K562 (cell line): ENCODE results near the gene NUP210. TPM values are rescaled to one million over a fixed set of nuclear protein-coding genes. Genes with fewer than 3 reads are reported as not detected.

ENCODE experiments used
- ATAC-seq: fragments of 200-7000 bp; cut with Tn5 transposase; 3 replicates; pipeline ENCODE4 v1.9.1; 2020; ENCODE audit warnings: moderate library complexity
- BruUV-seq: library from RNA; stranded (reverse); fragments of 400-500 nt; replicated peaks from 2 replicates; lab custom pipeline; 2021; lab: Mats Ljungman, UMichigan
- CTCF ChIA-PET: fragments of 300-600 bp; formaldehyde crosslinking; extraction: SDS; loops from one replicate; lab custom pipeline; 2021; ENCODE audit warnings: low intra/inter-chr PET ratio; lab: Yijun Ruan, JAX
- POLR2A ChIA-PET: fragments of 300-600, 350-650 bp; sonication (Branson Sonifier 250); formaldehyde crosslinking; extraction: SDS; loops from one replicate; lab custom pipeline; 2021; ENCODE audit warnings: antibody characterized with exemption, inconsistent platforms; lab: Yijun Ruan, JAX
- DNase-seq, 4 experiments: peaks; one replicate each; pipeline versions ENCODE4 v3.0.0 to v3.0.0-alpha.2; 2011 to 2018; ENCODE audit warnings: low spot score in 3 of 4, mixed read lengths in 3 of 4; ENCODE audit errors: extremely low read depth in 1 of 4
- FAIRE-seq: peaks from 2 replicates; lab custom pipeline; 2011; peaks lifted over from hg19 to GRCh38; lab: Jason Lieb, UNC
- H2AFZ ChIP-seq: 2 replicates; pipeline ENCODE4 v1.6.0; 2011; ENCODE audit warnings: low read depth, low read length, control low read depth, inconsistent platforms
- H3K27ac ChIP-seq: fragments of 200-600 bp; 3 replicates; pipeline ENCODE4 v1.8.0; 2011; ENCODE audit warnings: low read depth, mild to moderate bottlenecking, control low read depth, inconsistent platforms, low read length, moderate library complexity, mixed read lengths; ENCODE audit errors: extremely low read depth
- H3K27me3 ChIP-seq, 2 experiments: fragments of 300-600 bp in 1 of 2; 2 replicates in 1 of 2; 3 replicates in 1 of 2; pipeline versions ENCODE4 v1.6.0 to v1.8.0; 2011; ENCODE audit warnings: inconsistent platforms in 2 of 2, low read length in 2 of 2, mild to moderate bottlenecking in 1 of 2, mixed read lengths in 1 of 2, moderate library complexity in 1 of 2; ENCODE audit not compliant: control insufficient read depth in 2 of 2, insufficient read depth in 2 of 2
- H3K36me3 ChIP-seq: fragments of 300-600 bp; 3 replicates; pipeline ENCODE4 v1.8.0; 2011; ENCODE audit warnings: mild to moderate bottlenecking, low read length, inconsistent platforms; ENCODE audit not compliant: control insufficient read depth, insufficient read depth
- H3K4me1 ChIP-seq, 2 experiments: fragments of 200-600 bp in 1 of 2; replicated peaks in 1 of 2; 2 replicates in 1 of 2; 3 replicates in 1 of 2; pipeline versions ENCODE4 v1.5.1 to v1.8.0; 2011; ENCODE audit warnings: inconsistent platforms in 2 of 2, low read length in 2 of 2, mild to moderate bottlenecking in 1 of 2, mixed read lengths in 1 of 2, moderate library complexity in 1 of 2; ENCODE audit not compliant: control insufficient read depth in 2 of 2, insufficient read depth in 2 of 2
- H3K4me2 ChIP-seq: 2 replicates; pipeline ENCODE4 v1.6.1; 2011; ENCODE audit warnings: low read length, control low read depth, inconsistent platforms, mixed read lengths; ENCODE audit not compliant: insufficient read depth
- H3K4me3 ChIP-seq: fragments of 200-600 bp; sonication (generic), shearing (Covaris generic); 2 replicates; pipeline ENCODE4 v1.5.1; 2016; ENCODE audit warnings: control low read depth, inconsistent platforms
- H3K79me2 ChIP-seq: fragments of 200-600 bp; 3 replicates; pipeline ENCODE4 v1.8.0; 2011; ENCODE audit warnings: low read length, inconsistent platforms; ENCODE audit not compliant: control insufficient read depth, insufficient read depth
- H3K9ac ChIP-seq, 2 experiments: 2 replicates each; pipeline versions ENCODE4 v1.6.0 to v1.6.1; 2011; ENCODE audit warnings: low read depth in 2 of 2, low read length in 2 of 2, control low read depth in 1 of 2, inconsistent platforms in 1 of 2, mild to moderate bottlenecking in 1 of 2, mixed read lengths in 1 of 2; ENCODE audit not compliant: insufficient read depth in 1 of 2
- H3K9me1 ChIP-seq: one replicate; pipeline ENCODE4 v1.6.0; 2011; ENCODE audit warnings: inconsistent platforms, mild to moderate bottlenecking, low read length, moderate library complexity; ENCODE audit not compliant: control insufficient read depth, insufficient read depth
- H3K9me3 ChIP-seq: replicated peaks from 2 replicates; pipeline ENCODE4 v1.5.1; 2011; ENCODE audit warnings: low read depth, low read length, inconsistent platforms; ENCODE audit not compliant: control insufficient read depth, insufficient read depth
- H4K20me1 ChIP-seq: replicated peaks from 2 replicates; pipeline ENCODE4 v1.6.1; 2011; ENCODE audit warnings: low read length, inconsistent platforms, mixed read lengths; ENCODE audit not compliant: control insufficient read depth, insufficient read depth
- ADNP ChIP-seq: fragments of 200-800 bp; sonication (Bioruptor generic); IDR thresholded peaks from 2 replicates; pipeline ENCODE4 v1.6.1; 2016; ENCODE audit warnings: missing genetic modification characterization, missing compliant biosample characterization
- BCOR ChIP-seq: fragments of 450-650 bp; IDR thresholded peaks from 2 replicates; pipeline ENCODE4 v1.6.1; 2016
- CHD4 ChIP-seq: fragments of 200-600 bp; sonication (generic); IDR thresholded peaks from 3 replicates; pipeline ENCODE4 v1.6.1; 2012; ENCODE audit warnings: low read depth, mild to moderate bottlenecking, mixed read lengths, low read length, inconsistent platforms; ENCODE audit not compliant: insufficient read depth, insufficient replicate concordance, poor library complexity, severe bottlenecking
- FOXM1 ChIP-seq, 2 experiments: fragments of 450-650 bp in 1 of 2; sonication (generic) in 1 of 2; formaldehyde crosslinking in 1 of 2; IDR thresholded peaks; 2 replicates each; pipeline versions ENCODE4 v1.6.1 to v1.9.0; 2017 to 2022; ENCODE audit warnings: low read depth in 2 of 2, mild to moderate bottlenecking in 2 of 2, missing genetic modification reagents in 1 of 2, moderate library complexity in 1 of 2
- HDAC6 ChIP-seq: IDR thresholded peaks from 2 replicates; pipeline ENCODE4 v1.6.1; 2012; ENCODE audit warnings: low read depth, mild to moderate bottlenecking, control low read depth, inconsistent platforms, low read length, moderate library complexity
- JUND ChIP-seq, 2 experiments: IDR thresholded peaks; 2 replicates in 1 of 2; 3 replicates in 1 of 2; pipeline ENCODE4 v1.6.1; 2011; ENCODE audit warnings: borderline replicate concordance in 2 of 2, low read depth in 2 of 2, low read length in 2 of 2, improper control_type of control experiment in 1 of 2, missing biosample characterization in 1 of 2, missing genetic modification characterization in 1 of 2, missing genetic modification reagents in 1 of 2
- KDM1A ChIP-seq, 2 experiments: fragments of 450-650 bp; IDR thresholded peaks; 2 replicates each; pipeline ENCODE4 v1.6.1; 2016; ENCODE audit warnings: mild to moderate bottlenecking in 2 of 2
- RBBP5 ChIP-seq: fragments of 200-600 bp; sonication (generic); IDR thresholded peaks from 2 replicates; pipeline ENCODE4 v1.6.1; 2012; ENCODE audit warnings: borderline replicate concordance, mild to moderate bottlenecking, low read length, control low read depth, inconsistent platforms; ENCODE audit not compliant: insufficient read depth, poor library complexity, severe bottlenecking
- RBM14 ChIP-seq: fragments of 200-400 bp; formaldehyde crosslinking; IDR thresholded peaks from 2 replicates; pipeline ENCODE4 v1.6.1; 2018; ENCODE audit warnings: low read depth, mild to moderate bottlenecking, low read length, moderate library complexity, borderline replicate concordance; ENCODE audit not compliant: insufficient read depth
- RBM25 ChIP-seq: fragments of 200-400 bp; formaldehyde crosslinking; IDR thresholded peaks from 2 replicates; pipeline ENCODE4 v1.6.1; 2018; ENCODE audit warnings: low read length, low read depth, moderate library complexity; ENCODE audit not compliant: severe bottlenecking
- TAF1 ChIP-seq: IDR thresholded peaks from 2 replicates; pipeline ENCODE4 v1.6.1; 2011; ENCODE audit warnings: mild to moderate bottlenecking, low read length, moderate library complexity; ENCODE audit not compliant: insufficient read depth, control insufficient read depth, severe bottlenecking; ENCODE audit errors: extremely low read depth
- ZBTB12 ChIP-seq: fragments of 250-450 bp; sonication (Bioruptor Pico); IDR thresholded peaks from 2 replicates; pipeline ENCODE4 v1.4.0; 2020
- ZNF644 ChIP-seq: fragments of 200-800 bp; sonication (Bioruptor generic); IDR thresholded peaks from 2 replicates; pipeline ENCODE4 v1.6.1; 2016; ENCODE audit warnings: low read depth, missing genetic modification characterization, missing compliant biosample characterization
- WGBS: fragments of 100-300 bp; shearing (Covaris generic); methylation state at CpG from one replicate; pipeline ENCODE4 v1.1.6; 2016; ENCODE audit warnings: low coverage, mixed read lengths; ENCODE audit not compliant: insufficient coverage; ENCODE audit errors: missing lambda C conversion rate; 5-methylcytosine and 5-hydroxymethylcytosine counted together
- in situ Hi-C: fragments of 300-500 bp; cut with MboI; formaldehyde crosslinking; loops from 4 replicates; pipeline ENCODE4 v1.15.0; 2018; ENCODE audit warnings: inconsistent platforms, mixed read lengths
- intact Hi-C: fragments of 100-400 bp; cut with micrococcal nuclease; formaldehyde crosslinking; loops from 2 replicates; pipeline ENCODE4 v1.14.2; 2022
- polyA plus RNA-seq, 8 experiments: library from polyadenylated mRNA; depleted of rRNA in 4 of 8; stranded (reverse) in 5 of 8; unstranded in 3 of 8; fragments of >200 nt; fragmentation: Nextera tagmentation in 2 of 8; fragmentation: Illumina TruSeq in 1 of 8; extraction: Ambion mirVana in 2 of 8; extraction: Trizol in 1 of 8; gene quantifications; 2 replicates each; pipeline versions ENCODE4 v1.2.1 to v1.2.3, GENCODE V29; 2011 to 2014; ENCODE audit warnings: inconsistent platforms in 1 of 8, missing spikeins in 1 of 8
- total RNA-seq, 7 experiments: library from RNA; depleted of rRNA in 6 of 7; stranded (reverse); fragments of >200 nt in 6 of 7; fragmentation: Illumina TruSeq in 2 of 7; extraction: Trizol in 2 of 7; gene quantifications; 2 replicates each; pipeline versions ENCODE4 v1.2.1 to v1.2.3, GENCODE V29; 2011 to 2021; ENCODE audit warnings: low replicate concordance in 1 of 7

The NUP210 gene
- total and polyA plus RNA-seq, 9 of the 15 experiments (the other 6 are each of a cell fraction or from before 2014, with no cell fraction given), result 1.2 to 138 (median 44.0) TPM

GRCh38 chr3:13300546-13301285, 119.4 kb downstream of the NUP210 start:
- no peak overlapping the region for H3K9ac ChIP-seq
- no peak overlapping the region for H3K4me3 ChIP-seq
- peaks cover 0 to 3% of the 10 kb centered on the region in 2 experiments; a peak in 1 of 5 replicates for H3K4me1 ChIP-seq
- POLR2A ChIA-PET, result interaction anchor here (0.6 kb wide), 1 partner anchor 182 kb away, joined by 3 read pairs; no protein-coding TSS in a partner anchor
- no peak overlapping the region for H3K27ac ChIP-seq
- ATAC-seq, result no peak
- H3K27me3 ChIP-seq, result peaks cover 45 to 82% of the 10 kb centered on the region in 2 experiments
- no peaks in the 10 kb centered on the region for H3K79me2 ChIP-seq
- H3K4me2 ChIP-seq, result no peak overlapping the region
- 0% methylated on average over 5 of the region's 5 CpGs for WGBS
- peak; percentile 50; the same call in 1 of the 2 replicates for TF ChIP-seq BCOR
- peak; percentile 67 for TF ChIP-seq RBM25
- TF ChIP-seq RBM14, result no peak
- no peak for TF ChIP-seq RBBP5
- TF ChIP-seq ZBTB12, result no peak
- 0 out of 2 replicates have a peak, but pooled peaks have one; percentile 50 for TF ChIP-seq ADNP
- TF ChIP-seq JUND (IDR thresholded peaks at IDR 0.05; ENCODE audit: borderline replicate concordance, low read depth, low read length), result no peak
- no peak for TF ChIP-seq JUND (tag; IDR thresholded peaks at IDR 0.05; ENCODE audit: borderline replicate concordance, low read depth, low read length)
- peak in 1 of 2 experiments; percentile 19; a peak in 1 of 4 replicates for TF ChIP-seq KDM1A (IDR thresholded peaks at IDR 0.05)
- TF ChIP-seq HDAC6, result no peak
- no peak for TF ChIP-seq FOXM1 (IDR thresholded peaks at IDR 0.05; ENCODE audit: low read depth)
- no peak for TF ChIP-seq FOXM1 (CRISPR knock-in tag; IDR thresholded peaks at IDR 0.05; ENCODE audit: low read depth)
- no peak for TF ChIP-seq TAF1
- peak; percentile 51 for TF ChIP-seq CHD4
- TF ChIP-seq ZNF644 (tag), result no peak
- H3K36me3 ChIP-seq, result no peaks in the 10 kb centered on the region
- CTCF ChIA-PET, result no interaction called here
- peaks cover 10% of the 10 kb centered on the region for H4K20me1 ChIP-seq
- H3K9me3 ChIP-seq, result no peaks in the 10 kb centered on the region
- DNase-seq, result no peak
- in situ Hi-C loops (no loop called here), intact Hi-C loops (no loop called here)
- BruUV-seq, result no TSS peak
- H3K9me1 ChIP-seq, result no peaks in the 10 kb centered on the region
- FAIRE-seq, result no peak
- H2AFZ ChIP-seq, result no peak overlapping the region
